Activated naive CD4-positive, alpha-beta T cell treated with anti-CD3 and anti-CD28 coated beads, Interleukin-2, amount 50 U/mL, for 24 hours (primary cell): ENCODE data around the gene FAM241B.

Experiments
- H3K27ac Mint-ChIP-seq: one replicate; pipeline ENCODE4 v1.8.0; 2021; ENCODE audit warnings: mild to moderate bottlenecking, mixed read lengths
- H3K27me3 Mint-ChIP-seq: one replicate; pipeline ENCODE4 v1.8.0; 2021; ENCODE audit warnings: mixed read lengths
- H3K36me3 Mint-ChIP-seq: one replicate; pipeline ENCODE4 v1.8.0; 2021; ENCODE audit warnings: mixed read lengths
- H3K4me1 Mint-ChIP-seq: one replicate; pipeline ENCODE4 v1.8.0; 2021; ENCODE audit warnings: mixed read lengths
- H3K4me3 Mint-ChIP-seq: one replicate; pipeline ENCODE4 v1.8.0; 2021; ENCODE audit warnings: mild to moderate bottlenecking, mixed read lengths
- H3K9me3 Mint-ChIP-seq: one replicate; pipeline ENCODE4 v1.8.0; 2021; ENCODE audit warnings: mixed read lengths

FAM241B gene

DNA sequence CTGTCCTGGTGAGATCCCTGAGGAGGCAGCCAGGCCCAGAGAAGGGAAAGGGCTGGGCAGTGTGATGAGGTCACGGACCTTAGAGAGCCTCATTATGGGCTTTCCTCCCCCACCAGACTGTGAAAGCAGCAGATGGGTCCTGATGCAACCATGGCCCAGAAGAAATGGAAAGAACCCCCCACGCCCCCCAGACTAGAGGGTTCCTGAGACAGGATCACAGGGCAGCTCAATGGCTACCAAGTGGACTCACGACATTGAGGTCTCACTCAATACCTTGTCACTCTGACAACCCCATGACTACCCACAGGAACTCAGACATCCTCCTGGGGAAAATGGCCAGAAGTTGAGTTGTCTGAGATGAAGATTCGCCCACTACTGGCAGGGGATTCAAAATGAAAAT lies 36.7 kb downstream of the FAM241B start:
- Mint-ChIP-seq H3K27ac (no peak overlapping the region), H3K27me3 (peaks cover 17% of the 10 kb centered on the region), H3K9me3 (no peaks in the 10 kb centered on the region), H3K4me3 (no peak overlapping the region), H3K36me3 (no peaks in the 10 kb centered on the region), H3K4me1 (no peaks in the 10 kb centered on the region)

DNA sequence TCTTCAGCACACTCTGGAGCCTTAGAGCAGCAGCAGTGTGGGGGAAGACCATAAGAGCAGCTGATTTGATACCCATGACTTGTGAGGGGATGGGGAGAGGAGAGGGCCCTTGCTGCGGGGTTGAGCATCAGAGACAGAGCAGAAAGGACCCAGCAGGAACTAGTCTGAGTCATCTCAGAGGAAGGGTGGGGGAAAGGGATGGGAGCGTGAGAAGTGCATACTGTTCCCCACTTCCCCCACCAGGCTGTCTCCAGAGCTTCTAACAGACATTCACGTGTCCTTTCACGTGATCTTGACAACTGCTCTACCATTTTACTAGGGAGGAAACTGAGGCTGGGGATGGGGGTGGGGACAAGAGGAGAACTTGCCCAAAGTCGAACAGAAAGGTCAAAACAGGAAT lies 38.7 kb downstream of the FAM241B start:
- Mint-ChIP-seq H3K27ac (no peak overlapping the region), H3K4me3 (no peak overlapping the region), H3K27me3 (peaks cover 17% of the 10 kb centered on the region), H3K36me3 (no peaks in the 10 kb centered on the region), H3K4me1 (no peaks in the 10 kb centered on the region), H3K9me3 (no peaks in the 10 kb centered on the region)

DNA sequence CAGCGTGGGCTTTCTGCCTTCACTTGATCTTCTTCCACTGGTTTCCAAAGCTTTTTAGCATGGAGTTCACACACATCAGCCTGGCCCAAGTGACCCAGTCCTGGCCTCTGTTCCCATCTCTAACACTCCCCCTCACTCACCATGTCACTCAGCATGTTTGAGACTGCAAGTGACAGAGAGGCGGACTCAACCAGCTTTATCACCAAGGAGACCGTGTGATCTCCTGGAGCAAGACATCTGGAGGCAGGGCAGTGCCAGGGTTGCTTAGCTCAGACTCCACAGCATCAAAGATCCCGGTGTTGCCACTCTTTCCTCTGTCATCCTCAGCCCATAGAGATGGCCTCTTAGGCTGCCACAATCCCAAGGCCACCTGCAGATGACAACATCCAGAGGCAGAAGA lies 39.4 kb downstream of the FAM241B start:
- Mint-ChIP-seq H3K27ac (no peak overlapping the region), H3K4me1 (no peaks in the 10 kb centered on the region)

DNA sequence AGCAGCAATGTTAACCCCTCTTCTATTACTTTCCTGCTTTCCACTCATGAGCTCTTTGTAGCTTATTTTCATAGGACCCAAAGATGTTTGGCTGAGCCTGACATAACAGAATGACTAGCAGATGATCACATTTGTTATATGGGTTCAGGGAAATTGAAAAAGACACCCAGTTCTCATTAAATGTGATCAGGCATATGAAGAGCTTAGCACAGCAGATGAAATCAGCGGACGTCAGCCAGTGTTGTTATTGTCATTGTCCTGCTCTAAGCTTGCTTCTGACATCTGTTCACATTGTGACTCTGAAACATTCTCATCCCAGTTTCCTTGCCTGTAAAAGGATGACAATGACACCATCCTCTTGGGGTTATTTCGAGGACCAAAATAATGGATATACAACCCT lies 43.5 kb downstream of the FAM241B start:
- Mint-ChIP-seq H3K9me3 (no peaks in the 10 kb centered on the region), H3K27me3 (peaks cover 19% of the 10 kb centered on the region), H3K27ac (no peak overlapping the region), H3K4me3 (no peak overlapping the region), H3K36me3 (no peaks in the 10 kb centered on the region), H3K4me1 (no peaks in the 10 kb centered on the region)

More for the DNA sequence above, 39.4 kb downstream of the FAM241B start:
- no peaks in the 10 kb centered on the region for H3K36me3 Mint-ChIP-seq
- H3K4me3 Mint-ChIP-seq: no peak overlapping the region
- no peaks in the 10 kb centered on the region for H3K9me3 Mint-ChIP-seq
- H3K27me3 Mint-ChIP-seq: peaks cover 17% of the 10 kb centered on the region

DNA sequence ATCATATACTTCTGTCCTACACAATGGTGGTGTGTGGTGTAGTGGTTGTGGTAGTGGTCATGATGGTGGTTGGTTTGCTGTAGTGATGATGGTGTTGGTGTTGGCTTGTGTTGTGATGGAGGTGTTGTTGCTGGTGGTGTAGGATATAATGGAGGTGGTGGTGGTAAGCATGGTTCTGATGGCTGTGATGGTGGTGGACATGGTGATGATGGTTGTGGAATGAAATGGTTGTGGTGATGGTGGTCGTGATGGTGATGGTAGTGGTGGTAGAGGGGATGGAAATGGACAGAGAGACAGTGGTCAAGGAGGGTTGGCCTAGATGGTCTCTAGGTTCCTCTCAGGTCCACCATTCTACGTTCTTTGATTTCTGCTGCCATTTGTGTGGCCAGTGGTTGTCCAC lies 44.7 kb downstream of the FAM241B start:
- Mint-ChIP-seq H3K9me3 (no peaks in the 10 kb centered on the region), H3K4me1 (no peaks in the 10 kb centered on the region), H3K36me3 (no peaks in the 10 kb centered on the region), H3K4me3 (no peak overlapping the region), H3K27me3 (peaks cover 17% of the 10 kb centered on the region), H3K27ac (no peak overlapping the region)

DNA sequence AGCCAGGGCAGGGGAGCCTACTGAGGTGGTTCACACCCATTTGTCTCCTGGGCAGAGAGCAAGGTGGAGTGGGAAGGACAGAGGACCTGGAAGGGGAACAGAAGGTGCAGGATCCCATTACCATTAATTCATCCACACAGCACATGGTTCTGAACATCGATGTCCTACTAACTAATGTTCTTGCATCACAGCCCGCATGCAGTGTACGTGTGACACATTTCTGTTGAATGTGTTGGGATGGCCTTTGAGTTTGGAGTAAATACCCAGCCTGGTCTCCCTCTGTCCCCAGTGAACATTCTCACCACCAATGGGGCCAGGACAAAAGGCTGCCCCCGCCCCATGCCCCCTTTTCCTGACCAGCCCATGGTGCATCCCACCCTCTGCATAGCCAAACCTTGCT lies 46.3 kb downstream of the FAM241B start:
- Mint-ChIP-seq H3K4me1 (no peaks in the 10 kb centered on the region), H3K9me3 (no peaks in the 10 kb centered on the region), H3K36me3 (no peaks in the 10 kb centered on the region), H3K27me3 (peaks cover 15% of the 10 kb centered on the region), H3K27ac (no peak overlapping the region), H3K4me3 (no peak overlapping the region)

DNA sequence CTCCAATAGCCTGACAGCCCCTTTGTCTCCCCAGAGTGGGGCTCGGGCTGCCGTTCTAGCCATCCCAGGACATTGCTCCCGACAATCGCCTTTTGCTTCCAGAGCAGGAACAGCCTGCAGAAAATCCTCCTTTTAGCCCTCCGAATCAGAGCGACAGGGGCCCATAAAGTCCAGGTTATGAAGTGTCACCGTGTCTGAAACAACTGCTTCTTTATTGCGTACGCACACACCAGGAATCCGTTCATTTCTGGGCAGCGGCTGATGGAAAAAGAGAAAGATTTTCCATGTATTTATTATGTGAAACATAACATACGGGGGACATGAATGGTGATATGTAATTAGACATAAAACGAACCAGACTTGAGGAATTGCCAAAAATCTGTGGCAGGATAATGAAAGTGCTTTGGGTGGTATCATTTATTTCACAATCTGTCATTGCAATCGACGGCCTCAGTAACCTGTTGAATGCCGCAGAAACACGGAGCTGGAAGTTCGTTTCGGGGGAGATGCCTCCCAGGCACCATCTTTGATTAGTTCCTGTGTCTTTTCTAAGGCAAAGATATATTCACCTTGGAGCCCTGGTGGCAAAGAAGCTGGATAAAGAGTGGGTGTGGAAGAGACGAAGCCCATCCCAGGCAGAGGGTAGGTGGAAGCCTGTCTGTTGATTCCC lies 48.1 kb downstream of the FAM241B start:
- no peaks in the 10 kb centered on the region for H3K36me3 Mint-ChIP-seq
- H3K27ac Mint-ChIP-seq: no peak overlapping the region
- H3K4me3 Mint-ChIP-seq: no peak overlapping the region
- H3K4me1 Mint-ChIP-seq: no peaks in the 10 kb centered on the region
- H3K9me3 Mint-ChIP-seq: no peaks in the 10 kb centered on the region
- peaks cover 15% of the 10 kb centered on the region for H3K27me3 Mint-ChIP-seq

DNA sequence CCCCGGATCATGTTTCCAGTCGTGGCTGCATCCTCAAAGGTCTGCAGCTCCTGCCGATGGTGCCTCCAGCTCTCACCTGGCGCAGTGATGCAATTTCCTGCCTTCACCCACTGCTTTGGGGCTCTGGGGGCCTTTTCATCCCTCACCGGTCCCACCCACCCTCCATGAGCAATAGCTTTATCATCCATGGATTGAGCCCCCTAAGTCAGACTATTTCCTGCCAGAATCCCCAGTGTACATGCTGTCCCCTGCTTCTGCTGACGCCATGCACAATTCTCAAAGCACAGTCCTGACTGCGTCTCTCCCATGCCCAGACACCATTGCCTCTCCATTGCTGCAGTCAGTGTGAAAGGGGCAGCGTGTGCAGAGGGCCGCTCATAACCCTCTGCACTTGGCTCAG lies 49.7 kb downstream of the FAM241B start:
- Mint-ChIP-seq H3K9me3 (no peaks in the 10 kb centered on the region), H3K36me3 (no peaks in the 10 kb centered on the region), H3K4me1 (no peaks in the 10 kb centered on the region), H3K27ac (no peak overlapping the region), H3K27me3 (peaks cover 15% of the 10 kb centered on the region), H3K4me3 (no peak overlapping the region)

DNA sequence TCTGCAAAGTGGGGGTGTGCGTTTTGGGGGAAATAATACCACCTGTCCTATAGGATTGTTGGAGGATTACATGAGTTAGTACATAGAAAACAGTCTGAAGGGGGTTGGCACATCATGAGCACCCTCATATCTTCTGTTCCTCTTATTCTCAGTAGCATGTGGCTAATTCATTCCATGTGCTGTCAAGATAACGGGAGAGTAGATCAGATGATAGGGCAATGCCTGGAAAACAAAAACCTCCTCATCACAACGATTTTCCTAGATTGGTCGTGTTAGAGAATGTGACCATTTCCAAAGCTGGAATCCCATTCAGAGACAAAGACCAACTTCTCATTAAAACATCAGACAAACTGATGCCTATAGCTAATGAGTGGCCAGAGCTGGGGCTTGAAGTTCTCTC lies 50.6 kb downstream of the FAM241B start:
- Mint-ChIP-seq H3K9me3 (no peaks in the 10 kb centered on the region), H3K4me1 (no peaks in the 10 kb centered on the region), H3K27me3 (peaks cover 15% of the 10 kb centered on the region), H3K4me3 (no peak overlapping the region), H3K36me3 (no peaks in the 10 kb centered on the region), H3K27ac (no peak overlapping the region)

DNA sequence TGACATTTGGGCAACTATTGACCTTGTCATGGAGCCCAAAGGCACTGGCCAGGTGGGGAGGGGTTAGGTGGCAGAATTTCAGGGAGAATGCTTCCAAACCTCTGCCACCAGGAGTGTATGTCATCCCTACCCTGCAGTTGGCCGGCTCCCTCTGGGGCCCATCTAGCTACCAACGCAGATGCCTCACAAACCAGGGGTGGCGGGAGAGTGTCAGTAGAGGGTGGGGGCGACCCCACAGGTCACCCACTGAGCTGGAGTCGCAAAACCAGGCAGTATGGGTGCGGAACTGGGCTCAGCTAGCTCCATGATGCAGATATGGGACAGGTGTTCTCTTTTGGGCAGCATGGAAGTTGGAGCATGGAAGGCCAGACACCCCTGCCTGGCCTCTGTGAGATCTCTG lies 51.4 kb downstream of the FAM241B start:
- no peaks in the 10 kb centered on the region for H3K36me3 Mint-ChIP-seq

DNA sequence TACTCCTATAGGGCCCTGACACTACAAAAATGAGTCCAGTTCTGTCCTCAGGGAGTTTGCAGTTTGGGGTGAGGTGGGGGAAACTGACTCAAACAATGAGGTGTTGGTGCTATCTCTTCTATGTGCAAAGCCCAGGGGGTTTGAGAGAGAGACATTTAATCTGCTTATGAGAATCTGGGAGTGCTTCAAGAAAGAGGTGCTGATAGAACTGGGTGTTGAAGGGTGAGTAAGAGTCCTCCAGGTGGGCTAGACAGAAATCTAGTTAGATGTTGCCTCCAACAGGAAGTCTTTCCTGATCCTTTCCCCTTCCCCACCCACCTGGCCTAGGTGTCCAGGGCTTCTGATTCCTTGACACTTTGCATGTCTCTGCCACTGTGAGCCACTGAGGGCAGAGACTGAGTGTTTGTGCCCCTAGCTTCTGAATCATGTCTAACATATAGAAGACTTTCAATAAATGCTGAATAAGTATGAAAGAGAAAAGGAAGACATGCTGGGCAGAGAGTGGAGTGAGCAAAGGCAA lies 53.0 kb downstream of the FAM241B start:
- peaks cover 10% of the 10 kb centered on the region for H3K27me3 Mint-ChIP-seq
- H3K27ac Mint-ChIP-seq: no peak overlapping the region
- no peaks in the 10 kb centered on the region for H3K36me3 Mint-ChIP-seq
- no peaks in the 10 kb centered on the region for H3K4me1 Mint-ChIP-seq
- no peak overlapping the region for H3K4me3 Mint-ChIP-seq
- H3K9me3 Mint-ChIP-seq: no peaks in the 10 kb centered on the region

More for the DNA sequence above, 51.4 kb downstream of the FAM241B start:
- Mint-ChIP-seq H3K9me3 (no peaks in the 10 kb centered on the region), H3K4me1 (no peaks in the 10 kb centered on the region), H3K27ac (no peak overlapping the region), H3K27me3 (peaks cover 15% of the 10 kb centered on the region), H3K4me3 (no peak overlapping the region)
